ENCODE results near the gene NR2F2. TPM values are rescaled to one million over a fixed set of nuclear protein-coding genes. Genes with fewer than 3 reads are reported as not detected.

NR2F2 gene
- total and polyA plus RNA-seq, 2 donors (not counting 1 experiment from before 2014, with no cell fraction given), result not detected

GRCh38 chr15:96350934-96351724, 20.6 kb downstream of the NR2F2 start:
- POLR2A ChIA-PET, result no interaction called here
- H3K4me2 ChIP-seq (replicated peaks; ENCODE audit: low read depth, low read length, poor library complexity, severe bottlenecking), result no peak overlapping the region
- H3K4me3 ChIP-seq (ENCODE audit: control extremely low read depth in 1 of 5, extremely low read depth in 1 of 5, insufficient read depth in 1 of 5, low read depth in 2 of 5, low read length in 4 of 5), result no peak overlapping the region
- H3K27ac ChIP-seq (ENCODE audit: low read length in 2 of 2), result no peak overlapping the region
- CTCF ChIA-PET, result interaction anchor here (0.8 kb wide), 1 partner anchor 31 kb away, joined by 4 read pairs; no protein-coding TSS in a partner anchor
- no peak overlapping the region for H2AFZ ChIP-seq (ENCODE audit: insufficient read depth, low read depth, low read length, poor library complexity, severe bottlenecking)
- Mint-ChIP-seq H3K27me3 (peaks cover 69% of the 10 kb centered on the region), H3K9me3 (ENCODE audit: insufficient read depth) (no peaks in the 10 kb centered on the region), H3K27ac (no peak overlapping the region), H3K4me1 (peaks cover 2% of the 10 kb centered on the region), H3K4me3 (no peak overlapping the region)
- H3K79me2 ChIP-seq (ENCODE audit: control insufficient read depth, insufficient read depth, low read length), result no peaks in the 10 kb centered on the region
- 9% methylated on average over 6 of the region's 19 CpGs for WGBS (ENCODE audit: insufficient coverage)
- no peaks in the 10 kb centered on the region for H4K20me1 ChIP-seq (ENCODE audit: control insufficient read depth, insufficient read depth, low read length, poor library complexity, severe bottlenecking)
- H3K4me1 ChIP-seq (ENCODE audit: control insufficient read depth in 2 of 2, insufficient read depth in 2 of 2, low read length in 2 of 2), result peaks cover 0 to 4% of the 10 kb centered on the region in 2 donors
- intact Hi-C loops (cut with micrococcal nuclease), result no loop called here
- H3K9me3 ChIP-seq (ENCODE audit: control extremely low read depth in 1 of 3, control insufficient read depth in 2 of 3, insufficient read depth in 1 of 3, low read length in 2 of 3), result peaks cover 0 to 36% (median 0%) of the 10 kb centered on the region in 3 donors
- H3K9ac ChIP-seq (ENCODE audit: low read length), result no peak overlapping the region
- H3K27me3 ChIP-seq (replicated peaks in 1 of 4; ENCODE audit: control extremely low read depth in 1 of 4, control insufficient read depth in 3 of 4, insufficient read depth in 4 of 4, low read length in 3 of 4), result peaks cover 0 to 81% (median 56%) of the 10 kb centered on the region in 4 experiments
- no peak for ATAC-seq (ENCODE audit: low read depth)
- TF ChIP-seq CTCF (IDR thresholded peaks at IDR 0.05) (no peak), EZH2 (IDR thresholded peaks at IDR 0.05; ENCODE audit: borderline replicate concordance, insufficient read depth, low read depth, low read length, poor library complexity, severe bottlenecking) (no peak)
- no peak for DNase-seq
- H3K36me3 ChIP-seq (replicated peaks in 1 of 2; ENCODE audit: control extremely low read depth in 1 of 2, control insufficient read depth in 1 of 2, extremely low read depth in 1 of 2, insufficient read depth in 2 of 2, low read length in 1 of 2), result no peaks in the 10 kb centered on the region
